HL-60/S4 treated with phorbol 12-myristate 13-acetate at 8.2 ng/mL for 4 days and 3 days (cell line): ENCODE results near the gene MAPK11.

Experiments
- in situ Hi-C: fragments of 300-500 bp; cut with MboI; formaldehyde crosslinking; loops from 2 replicates; pipeline ENCODE4 v1.15.0; 2022; ENCODE audit warnings: low sequenced_read_pairs

MAPK11 gene

DNA sequence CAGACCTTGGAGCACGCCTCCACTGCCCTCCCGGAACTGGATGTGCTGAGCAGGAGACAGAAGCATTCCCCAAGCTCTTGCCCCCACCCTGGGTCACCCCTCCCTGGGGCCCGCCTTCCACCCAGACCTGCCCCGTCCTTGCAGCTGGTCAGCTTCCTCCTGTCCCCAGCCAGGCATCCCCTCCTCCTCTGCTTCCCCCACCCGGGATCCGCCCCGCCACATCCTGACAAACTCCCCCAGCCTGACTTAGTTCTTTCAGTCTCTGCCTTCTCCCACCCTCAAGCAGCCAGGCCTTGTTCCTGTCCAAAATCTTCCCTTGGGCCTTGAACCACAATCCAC, 38.4 kb upstream of the MAPK11 start:
- in situ Hi-C loops: no loop called here

GRCh38 chr22:50307890-50308596, 37.9 kb upstream of the MAPK11 start:
- in situ Hi-C loops: no loop called here

DNA sequence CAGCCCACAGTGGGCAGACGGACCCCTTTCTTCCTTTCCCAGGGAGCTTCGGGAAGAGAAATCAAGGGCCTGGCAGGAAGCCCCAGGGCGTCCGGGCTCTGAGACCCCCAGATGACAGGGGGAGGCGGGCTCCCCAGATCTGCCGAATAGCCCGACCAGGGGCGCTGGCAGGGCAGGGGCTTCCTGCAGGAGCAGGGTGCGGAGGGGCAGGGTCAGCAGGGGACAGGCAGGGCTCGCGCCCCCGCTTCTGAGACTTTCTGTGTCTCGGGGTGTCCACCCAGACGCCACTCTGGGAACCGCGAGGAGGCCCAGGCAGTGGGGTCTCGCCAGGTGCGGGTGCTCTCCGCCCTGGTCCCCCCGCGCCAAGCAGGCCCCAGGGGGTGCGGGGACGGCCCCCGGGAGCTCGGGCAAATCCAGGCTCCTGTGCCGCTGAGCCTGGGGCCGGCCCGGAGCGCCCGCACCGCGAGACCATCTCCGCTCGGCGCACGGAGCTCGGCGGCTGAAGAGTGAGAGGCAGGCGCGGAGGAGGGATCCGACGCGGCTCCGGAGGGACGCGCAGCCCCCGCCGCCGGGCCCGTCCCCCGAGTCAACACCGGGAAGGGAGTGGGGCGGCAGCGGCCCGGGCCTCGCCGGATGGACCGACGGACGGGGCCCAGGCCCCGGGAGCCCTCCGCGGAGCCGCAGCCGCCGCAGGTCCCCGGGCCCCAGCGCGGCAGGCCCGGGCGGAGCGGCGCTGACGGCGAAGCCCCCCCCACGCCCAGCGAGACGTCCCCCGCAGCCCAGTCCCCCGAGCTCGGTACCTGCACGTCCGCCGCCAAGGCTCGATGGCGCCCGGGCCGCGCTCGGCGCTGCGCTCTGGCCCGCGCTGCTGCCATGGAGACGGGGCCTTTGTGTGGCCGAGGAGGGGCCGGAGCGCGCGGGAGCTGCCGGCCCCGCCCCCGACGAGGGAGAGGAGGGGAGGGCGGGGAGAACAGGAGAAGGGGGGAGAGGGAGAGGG, 36.9 kb upstream of the MAPK11 start, which contains the start of gene PLXNB2:
TSS of gene PLXNB2 (minus strand) at position 894 of the 997 bp plus-strand sequence. CDS start 17,062 bp downstream, outside the sequence.
- in situ Hi-C loops: no loop called here

DNA sequence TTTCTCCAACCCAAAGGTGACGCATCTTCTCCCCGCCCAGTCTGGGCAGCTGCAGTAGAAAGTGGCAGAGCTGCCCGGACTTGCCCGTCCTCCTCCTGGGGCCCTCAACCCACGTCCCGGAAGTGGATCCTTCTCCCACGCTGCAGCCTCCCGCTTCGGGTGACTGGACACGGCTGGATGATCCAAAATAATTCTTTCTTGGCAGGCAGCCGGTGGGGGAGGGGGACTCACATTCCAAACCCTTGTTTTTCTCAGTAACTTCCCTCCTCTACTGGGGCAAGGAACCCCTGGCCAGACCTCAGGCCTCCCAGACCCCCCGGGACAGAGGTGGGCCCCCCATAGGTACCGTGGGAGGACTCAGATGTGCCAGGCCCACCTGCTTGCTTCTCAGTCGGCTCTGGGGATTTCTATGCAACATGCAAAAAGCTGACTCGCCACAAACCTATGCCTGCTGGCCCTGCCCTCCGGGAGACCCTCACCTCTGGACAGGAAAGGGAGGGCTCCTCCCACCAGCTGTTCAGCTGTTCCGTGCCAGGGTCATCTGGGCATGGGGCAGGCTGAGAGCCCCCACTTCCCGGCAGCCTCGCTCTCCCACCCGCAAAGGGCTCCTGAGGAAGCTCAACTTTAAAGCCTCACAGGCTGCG, 35.9 kb upstream of the MAPK11 start:
- in situ Hi-C loops: no loop called here

GRCh38 chr22:50305393-50305922, 35.3 kb upstream of the MAPK11 start:
- in situ Hi-C loops: no loop called here

DNA sequence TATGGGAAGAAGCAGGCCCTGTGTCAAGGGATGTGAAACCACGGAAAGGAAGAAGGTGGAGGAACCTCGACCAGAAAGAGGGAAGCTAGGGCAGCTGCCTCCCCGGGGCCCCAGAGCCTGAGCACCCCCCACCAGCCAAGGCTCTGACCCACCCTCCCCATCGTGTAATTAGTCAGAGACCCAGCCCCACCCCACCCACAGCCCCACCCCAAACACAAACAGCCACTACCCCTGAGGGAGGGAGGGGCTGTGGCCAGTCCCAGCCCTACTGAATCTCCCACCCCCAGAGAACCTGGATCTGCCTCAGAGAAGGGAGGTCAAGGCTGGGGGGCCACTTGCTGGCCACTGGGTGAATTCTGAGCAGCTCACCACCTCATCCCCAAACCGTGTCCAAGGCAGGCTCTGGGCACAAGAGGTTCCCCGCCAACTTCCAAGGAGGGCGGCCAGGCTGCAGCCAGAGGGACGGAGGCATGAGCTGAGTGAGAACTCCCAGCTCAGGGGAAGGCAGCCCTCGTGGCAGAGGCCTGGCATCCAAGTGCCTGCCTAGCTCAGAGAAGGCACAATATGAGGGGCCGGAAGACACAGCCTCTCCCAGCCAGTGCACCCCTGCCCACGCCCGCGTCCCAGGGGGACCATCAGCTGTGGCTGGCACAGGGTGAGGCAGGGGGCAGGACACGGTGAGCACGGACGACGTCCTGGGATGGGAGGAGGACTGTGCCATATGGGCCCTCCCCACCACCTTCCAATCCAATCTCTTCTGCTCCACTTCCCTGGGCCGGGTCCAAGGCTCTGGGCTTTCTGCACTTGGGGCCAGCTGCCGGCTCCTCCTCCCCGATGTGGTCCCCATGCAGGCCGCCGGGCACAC, 34.6 kb upstream of the MAPK11 start:
- in situ Hi-C loops: no loop called here

- in situ Hi-C loops: no loop called here
Observed at GRCh38 chr22:50303848-50304527, 33.8 kb upstream of the MAPK11 start.

DNA sequence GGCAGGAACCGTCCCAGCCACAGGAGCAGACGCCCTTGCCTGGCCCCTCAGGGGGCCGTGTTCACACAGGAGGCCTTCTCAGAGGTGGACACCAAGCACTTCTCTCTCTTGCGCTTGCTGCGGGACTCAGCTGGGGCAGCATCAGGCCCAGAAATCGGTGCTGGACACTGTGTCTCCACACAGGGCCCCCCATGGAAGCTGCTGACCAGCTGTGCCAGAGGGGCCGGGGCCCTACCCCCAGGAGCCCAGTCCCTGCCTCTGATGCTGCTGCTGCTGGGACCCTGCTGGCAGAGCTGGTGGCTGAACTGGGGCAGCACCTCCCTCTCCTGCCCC, 33.3 kb upstream of the MAPK11 start:
- in situ Hi-C loops: no loop called here

DNA sequence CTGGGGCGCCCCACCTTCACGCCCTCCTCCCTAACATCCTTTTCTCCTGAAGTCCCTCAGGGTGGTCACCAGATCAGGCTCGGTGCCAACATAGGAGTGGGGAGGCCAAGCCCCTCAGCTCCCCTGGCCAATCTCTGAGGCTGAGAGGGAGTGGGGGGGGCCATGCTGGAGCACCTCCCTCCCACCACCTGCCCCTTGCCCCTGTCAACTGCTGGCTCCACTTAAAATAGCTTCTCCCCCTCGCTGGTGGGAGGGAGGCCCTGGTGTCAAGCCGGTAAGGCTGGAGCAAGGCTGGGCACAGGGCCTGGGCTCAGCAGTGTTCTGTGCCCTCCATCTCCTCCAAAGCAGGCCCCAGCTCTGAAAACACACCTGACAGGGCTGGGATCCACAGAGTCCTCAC, 32.4 kb upstream of the MAPK11 start:
- in situ Hi-C loops: no loop called here

DNA sequence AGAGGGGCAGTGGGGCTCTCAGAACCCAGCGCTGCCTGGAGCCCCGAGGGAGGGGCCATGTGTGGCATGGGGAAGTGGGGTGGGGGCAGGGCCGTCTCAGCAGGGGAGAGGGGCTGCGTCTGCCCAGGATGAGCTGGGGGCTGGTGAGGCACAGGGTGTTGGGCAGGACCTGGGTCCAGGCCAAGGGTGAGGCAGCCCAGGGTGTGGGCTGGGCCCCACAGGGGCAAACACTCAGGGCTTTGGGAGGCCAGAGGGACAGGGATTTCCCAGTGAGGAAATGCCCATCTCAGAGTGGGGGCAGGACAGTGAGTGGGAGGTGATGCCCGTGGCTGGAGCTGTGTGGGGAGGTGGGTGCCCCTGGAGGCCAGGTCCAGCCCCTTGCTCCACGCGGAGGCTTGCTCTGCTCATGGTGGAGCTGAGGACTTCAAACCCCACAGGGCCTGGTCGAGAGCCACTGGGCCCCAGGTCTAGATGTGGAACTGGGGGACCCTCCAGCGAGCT, 31.9 kb upstream of the MAPK11 start:
- in situ Hi-C loops: no loop called here

GRCh38 chr22:50301581-50301991, 31.4 kb upstream of the MAPK11 start:
- in situ Hi-C loops: no loop called here

DNA sequence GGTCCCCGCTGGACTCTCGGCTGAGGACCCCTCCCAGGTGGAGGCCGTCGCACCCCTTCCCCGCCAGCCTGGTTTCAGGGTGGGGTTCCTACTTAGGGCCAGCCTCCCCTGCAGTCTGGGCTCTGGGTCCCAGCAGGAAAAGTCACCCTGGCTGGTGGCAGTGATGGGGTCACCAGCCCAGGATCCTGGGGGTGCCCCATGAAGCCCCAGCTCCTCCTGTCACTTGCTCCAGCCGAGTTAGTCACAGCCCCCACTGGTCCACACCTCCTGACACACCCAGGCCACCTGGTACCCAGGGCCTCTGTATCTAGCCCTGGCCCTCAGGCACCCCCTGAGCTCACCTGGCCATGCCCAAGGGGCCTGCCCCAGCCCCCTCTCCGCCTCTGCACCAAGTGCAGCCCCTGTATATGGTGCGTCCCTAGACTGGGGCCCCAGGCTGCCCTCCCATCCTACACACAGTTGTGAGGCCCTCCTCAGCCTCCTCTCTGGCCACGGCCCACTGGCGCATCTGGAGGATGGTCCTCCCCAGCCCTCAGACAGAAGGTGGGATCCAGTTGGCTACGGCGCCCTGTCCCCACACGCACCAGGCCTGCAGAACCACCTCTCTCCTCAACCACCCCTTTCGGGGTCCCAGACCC, 30.6 kb upstream of the MAPK11 start:
- in situ Hi-C loops: no loop called here

DNA sequence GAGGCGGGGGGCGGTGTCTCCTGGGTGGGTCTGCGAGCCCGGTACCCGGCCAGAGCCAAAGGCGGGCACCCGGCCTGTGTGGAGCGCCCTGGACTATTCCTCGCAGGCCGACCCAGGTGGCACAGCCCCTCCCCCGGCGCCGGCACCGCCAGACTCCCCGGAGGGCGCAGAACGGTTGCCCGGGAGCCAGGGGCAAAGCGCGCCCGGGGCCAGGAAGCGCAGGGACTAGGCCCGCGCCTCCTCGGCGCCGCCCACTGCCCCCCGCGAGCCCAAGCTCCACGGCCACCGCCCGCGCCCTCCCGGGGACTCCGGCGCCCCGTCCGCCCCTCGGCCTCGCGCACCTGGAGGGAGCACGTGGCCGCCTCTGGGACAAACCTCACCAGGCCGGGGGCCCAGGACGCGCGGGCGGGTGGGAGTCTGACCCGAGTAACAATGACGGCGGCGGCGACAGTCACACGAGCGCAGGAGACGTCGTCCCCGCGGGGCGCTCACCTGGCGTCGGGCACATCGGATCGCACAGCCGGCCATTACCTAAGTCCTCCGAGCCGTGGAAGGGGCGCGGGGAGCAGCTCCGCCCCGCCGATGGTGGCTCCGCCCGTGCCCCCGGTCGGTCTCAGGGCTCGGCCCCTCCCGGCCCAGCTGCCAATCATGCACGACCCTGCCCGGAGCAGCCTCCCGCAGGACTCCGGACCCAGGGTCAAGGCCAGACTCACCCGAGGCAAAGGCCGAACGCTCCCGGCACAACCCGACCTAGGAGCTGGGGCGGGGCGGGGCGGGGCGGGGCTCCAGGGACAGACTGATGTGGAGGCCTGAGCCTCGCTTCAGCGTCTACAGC, 29.8 kb upstream of the MAPK11 start:
- in situ Hi-C loops: no loop called here

- in situ Hi-C loops: no loop called here
Observed at GRCh38 chr22:50298937-50299784, 29.0 kb upstream of the MAPK11 start.

- in situ Hi-C loops: no loop called here
Observed at GRCh38 chr22:50298266-50298637, 28.1 kb upstream of the MAPK11 start.

DNA sequence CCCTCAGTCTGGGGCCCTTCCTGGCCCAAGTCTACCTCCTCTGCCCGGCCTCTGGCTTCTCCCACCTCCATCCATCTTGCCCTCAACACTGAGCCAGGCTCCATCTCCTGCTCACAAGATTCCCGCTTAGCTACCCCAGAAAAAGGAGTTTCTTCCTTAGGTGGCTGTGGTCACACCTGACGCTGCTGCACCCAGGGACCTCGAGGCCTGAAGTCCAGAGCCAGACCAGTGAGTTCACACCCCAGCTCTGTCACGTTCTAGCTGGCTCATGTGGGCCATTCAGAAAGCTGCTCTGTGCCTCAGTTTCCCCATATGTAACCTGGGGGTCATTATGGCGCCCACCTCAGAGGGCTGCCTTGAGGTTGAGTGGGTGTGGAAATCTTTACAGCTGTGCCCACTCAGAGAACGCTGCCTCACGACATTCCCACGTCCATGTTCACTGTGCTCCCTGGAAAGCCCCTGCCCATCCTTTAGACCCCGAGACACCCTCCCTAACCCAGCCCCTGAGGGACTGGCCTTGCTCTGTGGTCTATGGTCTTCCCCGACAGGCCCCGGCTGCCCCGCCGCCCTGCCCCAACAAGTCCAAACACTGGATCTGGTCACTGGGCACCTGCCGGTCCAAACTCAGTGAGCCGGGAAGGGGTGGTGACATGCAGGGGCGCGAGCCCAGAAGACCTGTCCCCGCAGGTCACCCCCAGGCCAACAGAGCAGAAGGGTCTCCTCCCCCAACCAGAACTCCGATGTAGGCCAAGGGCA, 27.5 kb upstream of the MAPK11 start:
- in situ Hi-C loops: no loop called here
